Measurements from ENCODE around the gene RAB40B. TPM values are rescaled to one million over a fixed set of nuclear protein-coding genes. Genes with fewer than 3 reads are reported as not detected.

Gene RAB40B
- total RNA-seq, 1 donor from 2014 or later: 18.3 TPM

GRCh38 chr17:82630212-82630611, 68.3 kb downstream of the RAB40B start:
- DNase-seq (ENCODE audit: low spot score in 2 of 2) (no peak), FAIRE-seq (no peak)

- DNase-seq (ENCODE audit: low spot score in 2 of 2) (no peak), FAIRE-seq (no peak)
Measured at GRCh38 chr17:82629748-82630147, 68.8 kb downstream of the RAB40B start.

GRCh38 chr17:82627405-82627804, 71.1 kb downstream of the RAB40B start:
- FAIRE-seq (no peak), DNase-seq (ENCODE audit: low spot score in 2 of 2) (no peak)

DNA sequence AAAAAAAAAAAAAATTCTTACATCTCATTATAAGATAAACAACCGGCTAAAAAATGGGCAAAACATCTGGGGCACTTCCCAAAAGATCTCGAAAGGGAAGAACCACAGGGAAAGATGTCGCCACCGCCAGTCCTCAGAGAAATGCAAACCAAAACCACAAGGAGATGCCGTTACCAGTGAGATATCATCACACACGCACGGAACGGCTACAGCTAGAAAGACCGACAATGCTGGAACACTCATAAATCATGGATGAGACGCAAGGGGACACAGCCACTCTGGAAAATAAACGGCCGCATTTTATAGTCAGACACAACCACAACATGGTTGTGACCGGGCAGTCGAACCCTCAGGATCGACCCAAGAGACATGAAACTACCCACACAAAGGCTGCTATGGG, 74.8 kb downstream of the RAB40B start:
- FAIRE-seq (no peak), DNase-seq (ENCODE audit: low spot score in 2 of 2) (no peak)

- DNase-seq (ENCODE audit: low spot score in 2 of 2) (no peak), FAIRE-seq (no peak)
Measured at GRCh38 chr17:82619641-82620040, 78.9 kb downstream of the RAB40B start.

DNA sequence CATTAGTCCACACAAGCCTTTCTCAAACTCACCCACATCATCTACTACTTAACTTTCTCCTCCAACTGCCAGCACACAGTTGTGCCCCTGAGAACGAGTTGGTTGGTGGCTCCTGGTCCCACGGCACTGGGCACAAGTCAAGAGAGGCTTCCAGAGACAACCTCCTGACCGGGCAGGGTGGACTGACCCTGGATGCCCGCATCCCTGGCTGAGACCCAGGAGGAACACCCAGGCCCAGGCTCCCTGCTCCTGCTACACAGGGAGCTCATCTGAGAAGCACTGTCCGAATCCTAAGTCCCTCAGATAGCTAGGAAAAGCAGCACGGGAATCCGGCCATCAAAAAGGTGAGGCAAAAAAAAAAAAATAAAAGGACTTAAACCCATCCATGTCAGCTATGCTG, 79.3 kb downstream of the RAB40B start:
- no peak for DNase-seq (ENCODE audit: low spot score in 2 of 2)
- FAIRE-seq: no peak

GRCh38 chr17:82616021-82616711, 82.3 kb downstream of the RAB40B start:
- FAIRE-seq (no peak), DNase-seq (ENCODE audit: low spot score in 2 of 2) (no peak)

GRCh38 chr17:82615084-82616020, 83.1 kb downstream of the RAB40B start:
- no peak for FAIRE-seq
- no peak for DNase-seq (ENCODE audit: low spot score in 2 of 2)

GRCh38 chr17:82614095-82614631, 84.3 kb downstream of the RAB40B start:
- FAIRE-seq (no peak), DNase-seq (ENCODE audit: low spot score in 2 of 2) (no peak)

DNA sequence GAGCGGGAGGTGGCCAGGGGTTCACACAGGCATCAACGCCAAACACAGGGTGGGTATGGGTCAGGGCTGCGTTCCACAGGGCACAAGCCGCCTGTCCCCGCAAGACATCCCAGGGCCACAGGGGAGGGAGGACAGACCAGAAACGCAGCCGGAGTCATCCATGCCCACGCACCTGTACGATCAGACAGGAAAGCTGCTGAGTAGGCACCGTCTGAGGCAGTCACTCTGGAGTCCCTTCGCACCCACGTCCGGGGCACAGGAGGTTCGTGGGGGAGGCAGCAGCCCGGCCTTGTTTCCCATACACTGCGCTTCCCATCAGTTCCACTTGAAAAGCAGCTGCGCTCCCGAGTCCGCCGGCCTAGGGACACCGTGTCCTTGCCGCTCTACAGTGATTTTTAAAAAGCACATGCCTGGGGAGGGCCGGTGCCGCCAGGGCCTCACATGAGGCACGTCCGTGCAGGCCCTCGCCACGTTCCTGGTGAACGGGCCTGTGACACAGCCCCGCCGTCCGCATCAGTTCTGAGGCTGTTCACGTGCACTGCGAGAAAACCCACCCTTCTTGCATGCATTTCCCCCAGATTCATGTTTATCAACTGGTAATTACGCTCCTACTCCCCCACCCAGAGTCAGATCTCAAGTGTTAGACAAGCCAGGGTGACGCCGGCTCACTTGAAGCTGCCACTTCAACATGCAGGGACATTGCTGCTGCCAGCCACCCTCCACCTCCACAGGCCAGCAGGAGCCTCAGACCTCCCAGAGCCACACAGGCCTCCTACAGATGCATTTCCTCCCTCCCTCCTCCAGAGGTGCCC, 85.0 kb downstream of the RAB40B start:
- no peak for DNase-seq (ENCODE audit: low spot score in 2 of 2)
- no peak for FAIRE-seq

GRCh38 chr17:82611140-82612058, 87.1 kb downstream of the RAB40B start:
- FAIRE-seq (no peak), DNase-seq (ENCODE audit: low spot score in 2 of 2) (no peak)

GRCh38 chr17:82609655-82610054, 88.8 kb downstream of the RAB40B start:
- DNase-seq (ENCODE audit: low spot score in 2 of 2): no peak
- no peak for FAIRE-seq

GRCh38 chr17:82608816-82609215, 89.7 kb downstream of the RAB40B start:
- FAIRE-seq (no peak), DNase-seq (ENCODE audit: low spot score in 2 of 2) (no peak)

- DNase-seq (ENCODE audit: low spot score in 2 of 2) (no peak), FAIRE-seq (no peak)
Measured at GRCh38 chr17:82605939-82606600, 92.4 kb downstream of the RAB40B start.

Small RNA genes within 50 kb of the gene (small RNA-seq; reads per million reads assigned to genes)
- not detected for gene MIR4525

Other genes with a start within 250 kb of the RAB40B start
- 19.2 TPM for gene CYBC1, start 247.9 kb downstream of the RAB40B start, total RNA-seq
- 42.8 TPM for gene NARF, start 240.0 kb downstream of the RAB40B start, total RNA-seq
- gene FOXK2, start 179.0 kb downstream of the RAB40B start, total RNA-seq: 40.8 TPM
- gene WDR45B, start 50.3 kb downstream of the RAB40B start, total RNA-seq: 45.2 TPM
- 24.1 TPM for gene FN3KRP, start 18.0 kb upstream of the RAB40B start, total RNA-seq
- 9.8 TPM for gene FN3K, start 36.9 kb upstream of the RAB40B start, total RNA-seq
- 73.8 TPM for gene TBCD, start 53.4 kb upstream of the RAB40B start, total RNA-seq
- gene ZNF750, start 141.3 kb upstream of the RAB40B start, total RNA-seq: not detected

All from frontal cortex (tissue), 4 donors.